Neural progenitor cell (in vitro differentiated cells): ENCODE measurements around the gene TRAF5. TPM values are rescaled to one million over a fixed set of nuclear protein-coding genes. Genes with fewer than 3 reads are reported as not detected.

ENCODE experiments used
- DNase-seq: peaks from one replicate; pipeline ENCODE4 v3.0.0-alpha.2; 2016; ENCODE audit warnings: low spot score
- H2AFZ ChIP-seq: fragments of 200-600 bp; sonication (generic); replicated peaks from 2 replicates; pipeline ENCODE4 v1.6.1; 2016; ENCODE audit warnings: antibody characterized with exemption
- H3F3A ChIP-seq: fragments of 200-600 bp; sonication (generic); 2 replicates; pipeline ENCODE4 v1.6.1; 2016; ENCODE audit warnings: antibody characterized with exemption, low read depth
- H3K27ac ChIP-seq: fragments of 200-600 bp; sonication (generic); 2 replicates; pipeline ENCODE4 v1.5.1; 2016; ENCODE audit warnings: mild to moderate bottlenecking
- H3K27me3 ChIP-seq: fragments of 200-600 bp; sonication (generic); 2 replicates; pipeline ENCODE4 v1.6.1; 2016; ENCODE audit warnings: mild to moderate bottlenecking, moderate library complexity
- H3K36me3 ChIP-seq: fragments of 200-600 bp; sonication (generic); 2 replicates; pipeline ENCODE4 v1.5.1; 2016
- H3K4me1 ChIP-seq: fragments of 200-600 bp; sonication (generic); 2 replicates; pipeline ENCODE4 v1.6.1; 2016; ENCODE audit warnings: mixed run types
- H3K4me2 ChIP-seq: fragments of 200-600 bp; sonication (generic); 2 replicates; pipeline ENCODE4 v1.6.1; 2016
- H3K4me3 ChIP-seq: fragments of 200-600 bp; sonication (generic); 2 replicates; pipeline ENCODE4 v1.5.1; 2016
- H3K79me2 ChIP-seq: fragments of 200-600 bp; sonication (generic); 2 replicates; pipeline ENCODE4 v1.6.1; 2016; ENCODE audit warnings: low read depth
- H3K9ac ChIP-seq: fragments of 200-600 bp; sonication (generic); 2 replicates; pipeline ENCODE4 v1.6.1; 2016
- H3K9me3 ChIP-seq: fragments of 200-600 bp; sonication (generic); 2 replicates; pipeline ENCODE4 v1.5.1; 2016; ENCODE audit warnings: low read depth
- H4K20me1 ChIP-seq: fragments of 200-600 bp; sonication (generic); 2 replicates; pipeline ENCODE4 v1.6.1; 2016; ENCODE audit warnings: low read depth
- H3K27ac Mint-ChIP-seq: 3 replicates; pipeline ENCODE4 v1.8.0; 2021; ENCODE audit warnings: mixed read lengths
- H3K27me3 Mint-ChIP-seq: 2 replicates; pipeline ENCODE4 v1.8.0; 2022; ENCODE audit warnings: low read depth, mild to moderate bottlenecking, inconsistent platforms, moderate library complexity, mixed read lengths; ENCODE audit not compliant: insufficient read depth
- H3K36me3 Mint-ChIP-seq: 3 replicates; pipeline ENCODE4 v1.8.0; 2021; ENCODE audit warnings: mixed read lengths
- H3K4me1 Mint-ChIP-seq: 3 replicates; pipeline ENCODE4 v1.8.0; 2021; ENCODE audit warnings: mixed read lengths
- H3K4me3 Mint-ChIP-seq: 3 replicates; pipeline ENCODE4 v1.8.0; 2021; ENCODE audit warnings: mild to moderate bottlenecking, moderate library complexity, mixed read lengths
- H3K9me3 Mint-ChIP-seq: 3 replicates; pipeline ENCODE4 v1.8.0; 2020; ENCODE audit warnings: mixed read lengths
- CTCF ChIP-seq: fragments of 200-600 bp; sonication (generic); IDR thresholded peaks from 2 replicates; pipeline ENCODE4 v1.5.1; 2017; ENCODE audit warnings: antibody characterized with exemption, mild to moderate bottlenecking
- EZH2 ChIP-seq: fragments of 200-600 bp; sonication (generic); IDR thresholded peaks from 2 replicates; pipeline ENCODE4 v1.6.1; 2017; ENCODE audit warnings: antibody characterized with exemption, mild to moderate bottlenecking, moderate library complexity
- EZH2phosphoT487 ChIP-seq: fragments of 200-600 bp; sonication (generic); IDR thresholded peaks from 2 replicates; pipeline ENCODE4 v1.6.1; 2017; ENCODE audit warnings: antibody characterized with exemption
- total RNA-seq: library from RNA; depleted of rRNA; stranded (reverse); fragments of >200 nt; gene quantifications from 2 replicates; pipeline ENCODE4 v1.2.3, GENCODE V29; 2015; ENCODE audit warnings: low replicate concordance

The TRAF5 gene
- total RNA-seq, 1 donor from 2014 or later: 36.0 TPM

DNA sequence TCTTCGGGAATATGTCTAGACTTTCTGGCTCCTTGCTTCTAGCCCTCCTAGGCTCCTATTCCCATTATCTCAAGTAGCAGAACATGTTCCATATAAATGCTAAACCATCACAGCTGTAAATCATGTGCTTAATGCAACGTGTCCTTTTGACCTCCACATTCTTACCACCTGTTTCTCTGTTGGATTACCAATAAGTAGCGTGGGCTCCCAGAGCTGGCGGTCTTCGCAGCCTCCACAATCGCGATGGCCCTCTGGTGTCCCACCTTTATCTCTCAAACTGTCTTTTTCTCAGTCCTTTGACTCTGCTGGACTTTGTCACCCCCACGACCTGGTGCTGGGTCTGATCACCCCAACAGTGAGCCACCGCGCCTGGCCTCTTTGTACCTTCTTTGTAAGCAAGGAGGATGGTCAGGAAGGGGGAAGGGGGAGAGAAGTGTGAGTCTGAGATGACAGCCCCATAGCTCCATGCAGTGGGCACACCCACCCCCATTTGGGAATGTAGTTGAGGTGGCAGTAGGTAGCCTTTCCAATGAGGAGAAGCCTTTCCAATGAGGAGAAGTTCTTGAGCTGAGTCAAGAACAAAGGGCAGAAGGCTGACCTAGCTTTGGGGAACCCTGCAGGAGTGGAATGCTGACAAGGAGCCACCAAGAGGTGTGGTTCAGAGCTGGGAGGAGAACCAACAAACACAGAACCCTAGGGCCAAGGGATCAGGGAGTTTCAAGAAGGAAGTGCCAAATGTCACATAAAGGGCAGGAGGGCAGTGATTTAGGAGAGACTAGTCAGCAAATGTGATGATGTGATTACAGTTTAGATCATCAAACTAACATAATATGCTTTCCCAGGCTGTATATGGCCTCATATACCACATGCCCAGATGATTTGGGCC lies 14.2 kb downstream of the TRAF5 start:
- peaks cover 2% of the 10 kb centered on the region for H3K27me3 Mint-ChIP-seq
- no peak for DNase-seq
- Histone ChIP-seq H3F3A (peaks cover under 1% of the 10 kb centered on the region), H3K27me3 (no peaks in the 10 kb centered on the region), H3K4me3 (no peak overlapping the region), H4K20me1 (no peaks in the 10 kb centered on the region), H3K27ac (no peak overlapping the region), H3K79me2 (no peaks in the 10 kb centered on the region), H3K4me2 (no peak overlapping the region), H2AFZ (no peak overlapping the region), H3K9me3 (no peaks in the 10 kb centered on the region), H3K4me1 (peaks cover 7% of the 10 kb centered on the region), H3K9ac (no peak overlapping the region), H3K36me3 (no peaks in the 10 kb centered on the region)
- H3K4me3 Mint-ChIP-seq: no peak overlapping the region
- TF ChIP-seq CTCF: no peak
- no peak for TF ChIP-seq EZH2
- TF ChIP-seq EZH2phosphoT487: no peak
- no peaks in the 10 kb centered on the region for H3K36me3 Mint-ChIP-seq
- peaks cover 7% of the 10 kb centered on the region for H3K4me1 Mint-ChIP-seq
- H3K27ac Mint-ChIP-seq: no peak overlapping the region
- no peaks in the 10 kb centered on the region for H3K9me3 Mint-ChIP-seq

GRCh38 chr1:211341999-211342398 lies 15.4 kb downstream of the TRAF5 start:
- peaks cover 4% of the 10 kb centered on the region for H3F3A ChIP-seq
- H3K4me2 ChIP-seq: no peak overlapping the region
- H3K27me3 ChIP-seq: no peaks in the 10 kb centered on the region
- Mint-ChIP-seq H3K9me3 (no peaks in the 10 kb centered on the region), H3K4me1 (peaks cover 11% of the 10 kb centered on the region), H3K36me3 (no peaks in the 10 kb centered on the region), H3K4me3 (no peak overlapping the region), H3K27me3 (peaks cover 2% of the 10 kb centered on the region), H3K27ac (no peak overlapping the region)
- DNase-seq: no peak
- peaks cover 11% of the 10 kb centered on the region for H3K4me1 ChIP-seq
- TF ChIP-seq EZH2phosphoT487 (no peak), CTCF (no peak), EZH2 (no peak)
- no peaks in the 10 kb centered on the region for H3K36me3 ChIP-seq
- no peaks in the 10 kb centered on the region for H3K9me3 ChIP-seq
- no peak overlapping the region for H2AFZ ChIP-seq
- peaks cover 3% of the 10 kb centered on the region for H4K20me1 ChIP-seq
- no peaks in the 10 kb centered on the region for H3K79me2 ChIP-seq
- H3K4me3 ChIP-seq: no peak overlapping the region
- no peak overlapping the region for H3K9ac ChIP-seq
- no peak overlapping the region for H3K27ac ChIP-seq

GRCh38 chr1:211343607-211344006 lies 17.0 kb downstream of the TRAF5 start:
- H3K27ac ChIP-seq: no peak overlapping the region
- no peak overlapping the region for H3K4me2 ChIP-seq
- H3K9ac ChIP-seq: no peak overlapping the region
- Mint-ChIP-seq H3K9me3 (no peaks in the 10 kb centered on the region), H3K27me3 (peaks cover 2% of the 10 kb centered on the region), H3K27ac (no peak overlapping the region), H3K36me3 (no peaks in the 10 kb centered on the region), H3K4me1 (peaks cover 11% of the 10 kb centered on the region), H3K4me3 (no peak overlapping the region)
- no peaks in the 10 kb centered on the region for H3K79me2 ChIP-seq
- DNase-seq: no peak
- peaks cover 4% of the 10 kb centered on the region for H3F3A ChIP-seq
- no peak for TF ChIP-seq EZH2
- no peaks in the 10 kb centered on the region for H3K27me3 ChIP-seq
- no peak overlapping the region for H2AFZ ChIP-seq
- H3K9me3 ChIP-seq: no peaks in the 10 kb centered on the region
- no peaks in the 10 kb centered on the region for H3K36me3 ChIP-seq
- no peak overlapping the region for H3K4me3 ChIP-seq
- peaks cover 3% of the 10 kb centered on the region for H4K20me1 ChIP-seq
- H3K4me1 ChIP-seq: peaks cover 9% of the 10 kb centered on the region

- Histone ChIP-seq H3K27ac (no peak overlapping the region), H3K4me3 (no peak overlapping the region), H3K4me1 (peaks cover 9% of the 10 kb centered on the region), H3K9me3 (no peaks in the 10 kb centered on the region), H2AFZ (no peak overlapping the region), H3K27me3 (no peaks in the 10 kb centered on the region), H3K9ac (no peak overlapping the region), H3K4me2 (no peak overlapping the region), H3F3A (peaks cover 4% of the 10 kb centered on the region), H3K79me2 (no peaks in the 10 kb centered on the region), H3K36me3 (no peaks in the 10 kb centered on the region), H4K20me1 (peaks cover 3% of the 10 kb centered on the region)
- Mint-ChIP-seq H3K27me3 (peaks cover 2% of the 10 kb centered on the region), H3K36me3 (no peaks in the 10 kb centered on the region), H3K4me3 (no peak overlapping the region), H3K27ac (no peak overlapping the region), H3K4me1 (peaks cover 11% of the 10 kb centered on the region), H3K9me3 (no peaks in the 10 kb centered on the region)
- DNase-seq: no peak
- no peak for TF ChIP-seq CTCF
- TF ChIP-seq EZH2phosphoT487: no peak
- no peak for TF ChIP-seq EZH2
These were observed 17.6 kb downstream of the TRAF5 start for GRCh38 chr1:211344152-211344618.
